ENCODE results near the gene RBMS1. TPM values are rescaled to one million over a fixed set of nuclear protein-coding genes. Genes with fewer than 3 reads are reported as not detected.

Gene RBMS1
- total RNA-seq, 4 donors from 2014 or later = 133 to 180 (median 139) TPM

DNA sequence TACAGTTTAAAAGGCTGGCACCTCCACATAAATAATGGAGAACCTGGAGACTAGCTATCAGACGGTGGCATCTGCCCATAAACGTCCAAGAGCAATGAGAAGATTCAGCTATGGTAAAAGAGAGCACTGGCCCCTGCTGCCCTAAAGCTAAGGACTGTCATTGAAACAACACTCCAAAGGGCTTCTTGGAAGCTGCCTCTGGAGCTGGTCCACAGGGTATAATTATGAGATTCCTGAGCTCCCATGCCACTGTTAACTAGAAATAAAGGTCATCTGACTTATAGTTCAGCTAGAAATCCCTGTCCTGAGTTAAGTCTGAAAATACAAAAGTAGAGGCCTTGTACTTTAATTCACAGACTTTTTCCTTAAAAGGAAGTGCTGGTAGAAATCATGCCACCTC lies 39.9 kb upstream of the RBMS1 start:
- DNase-seq (ENCODE audit: low spot score) (no peak), ATAC-seq (ENCODE audit: low FRiP score) (no peak)
- TF ChIP-seq, protein P1, sequence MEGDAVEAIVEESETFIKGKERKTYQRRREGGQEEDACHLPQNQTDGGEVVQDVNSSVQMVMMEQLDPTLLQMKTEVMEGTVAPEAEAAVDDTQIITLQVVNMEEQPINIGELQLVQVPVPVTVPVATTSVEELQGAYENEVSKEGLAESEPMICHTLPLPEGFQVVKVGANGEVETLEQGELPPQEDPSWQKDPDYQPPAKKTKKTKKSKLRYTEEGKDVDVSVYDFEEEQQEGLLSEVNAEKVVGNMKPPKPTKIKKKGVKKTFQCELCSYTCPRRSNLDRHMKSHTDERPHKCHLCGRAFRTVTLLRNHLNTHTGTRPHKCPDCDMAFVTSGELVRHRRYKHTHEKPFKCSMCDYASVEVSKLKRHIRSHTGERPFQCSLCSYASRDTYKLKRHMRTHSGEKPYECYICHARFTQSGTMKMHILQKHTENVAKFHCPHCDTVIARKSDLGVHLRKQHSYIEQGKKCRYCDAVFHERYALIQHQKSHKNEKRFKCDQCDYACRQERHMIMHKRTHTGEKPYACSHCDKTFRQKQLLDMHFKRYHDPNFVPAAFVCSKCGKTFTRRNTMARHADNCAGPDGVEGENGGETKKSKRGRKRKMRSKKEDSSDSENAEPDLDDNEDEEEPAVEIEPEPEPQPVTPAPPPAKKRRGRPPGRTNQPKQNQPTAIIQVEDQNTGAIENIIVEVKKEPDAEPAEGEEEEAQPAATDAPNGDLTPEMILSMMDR (IDR thresholded peaks at IDR 0.05) = no peak

DNA sequence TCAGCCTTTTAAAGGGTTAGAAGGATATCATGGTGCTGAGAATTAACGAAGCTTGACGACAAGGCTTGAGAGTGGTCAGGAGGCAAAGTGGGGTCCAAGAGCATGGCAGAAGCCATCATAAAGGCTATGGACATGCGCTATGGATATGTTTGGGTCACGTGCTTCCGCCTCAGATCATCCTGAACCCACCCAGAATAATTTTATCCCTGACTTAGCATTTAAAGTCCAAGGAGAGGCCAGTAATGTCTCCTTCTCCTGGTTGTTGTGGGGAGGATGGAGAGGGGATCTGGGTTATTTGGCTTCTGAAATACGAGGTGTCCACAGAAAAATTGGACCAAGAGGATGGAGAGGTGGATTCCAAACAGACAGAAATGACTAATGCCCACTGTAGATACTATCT lies 38.8 kb upstream of the RBMS1 start:
- DNase-seq (ENCODE audit: low spot score) (no peak), ATAC-seq (ENCODE audit: low FRiP score) (no peak)
- TF ChIP-seq, protein P1 (IDR thresholded peaks at IDR 0.05) = no peak

DNA sequence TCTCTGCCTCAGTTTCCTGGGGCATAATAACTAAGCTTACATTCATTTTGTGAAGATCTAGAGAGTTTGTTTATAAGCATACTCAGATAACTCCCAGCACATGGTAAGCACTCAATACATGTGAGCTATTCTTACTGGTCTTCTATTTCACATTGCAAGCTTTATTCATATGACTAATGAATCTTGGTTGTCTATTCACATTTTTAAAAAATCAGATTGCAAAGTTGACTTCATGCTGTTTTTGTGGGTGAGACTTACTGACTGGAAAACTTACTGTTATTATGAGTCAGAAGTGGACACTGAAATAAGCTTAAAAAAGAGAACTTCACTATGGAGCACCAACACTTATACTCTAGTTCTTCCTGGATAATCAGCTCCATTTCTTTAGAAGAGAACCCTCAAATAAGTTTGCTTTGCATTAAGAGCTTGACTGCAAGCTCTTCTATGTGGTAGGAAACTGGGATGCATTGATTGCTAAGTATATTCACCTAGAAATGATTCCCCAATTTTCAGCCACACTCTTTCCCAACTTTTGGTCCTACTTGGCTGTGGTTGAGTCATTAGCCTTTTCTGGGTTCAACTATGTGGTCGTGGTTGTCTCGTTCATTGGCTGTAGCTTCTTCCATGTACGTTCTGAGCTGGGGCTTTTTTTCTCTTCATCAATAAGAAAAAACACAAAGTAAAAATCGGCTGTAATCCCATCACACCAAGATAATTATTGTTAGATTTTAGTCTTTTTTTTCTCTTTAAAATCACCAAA lies 29.5 kb upstream of the RBMS1 start:
- TF ChIP-seq, protein P1 (IDR thresholded peaks at IDR 0.05) = no peak
- DNase-seq (ENCODE audit: low spot score) (no peak), ATAC-seq (ENCODE audit: low FRiP score) (no peak)

DNA sequence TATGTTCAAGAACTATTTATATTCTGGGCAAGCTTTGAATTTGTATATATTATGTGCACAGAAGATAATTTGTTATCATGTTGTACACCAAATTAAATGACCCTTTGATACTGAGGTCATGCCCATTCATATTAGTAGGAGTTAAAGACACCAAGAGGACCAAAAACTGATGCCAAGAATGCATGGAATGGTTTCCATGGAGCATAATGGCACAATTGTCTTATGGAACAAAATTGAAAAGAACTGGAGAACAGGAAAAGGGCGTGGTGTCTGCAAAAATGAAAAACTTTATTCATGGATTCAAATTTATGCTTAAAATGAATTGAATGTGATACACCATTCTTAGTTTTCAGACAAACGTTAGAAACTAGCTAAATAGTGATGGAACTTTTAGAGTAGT lies 24.1 kb upstream of the RBMS1 start:
- TF ChIP-seq, protein P1 (IDR thresholded peaks at IDR 0.05) = no peak
- no peak for DNase-seq (ENCODE audit: low spot score)
- ATAC-seq (ENCODE audit: low FRiP score) = no peak

DNA sequence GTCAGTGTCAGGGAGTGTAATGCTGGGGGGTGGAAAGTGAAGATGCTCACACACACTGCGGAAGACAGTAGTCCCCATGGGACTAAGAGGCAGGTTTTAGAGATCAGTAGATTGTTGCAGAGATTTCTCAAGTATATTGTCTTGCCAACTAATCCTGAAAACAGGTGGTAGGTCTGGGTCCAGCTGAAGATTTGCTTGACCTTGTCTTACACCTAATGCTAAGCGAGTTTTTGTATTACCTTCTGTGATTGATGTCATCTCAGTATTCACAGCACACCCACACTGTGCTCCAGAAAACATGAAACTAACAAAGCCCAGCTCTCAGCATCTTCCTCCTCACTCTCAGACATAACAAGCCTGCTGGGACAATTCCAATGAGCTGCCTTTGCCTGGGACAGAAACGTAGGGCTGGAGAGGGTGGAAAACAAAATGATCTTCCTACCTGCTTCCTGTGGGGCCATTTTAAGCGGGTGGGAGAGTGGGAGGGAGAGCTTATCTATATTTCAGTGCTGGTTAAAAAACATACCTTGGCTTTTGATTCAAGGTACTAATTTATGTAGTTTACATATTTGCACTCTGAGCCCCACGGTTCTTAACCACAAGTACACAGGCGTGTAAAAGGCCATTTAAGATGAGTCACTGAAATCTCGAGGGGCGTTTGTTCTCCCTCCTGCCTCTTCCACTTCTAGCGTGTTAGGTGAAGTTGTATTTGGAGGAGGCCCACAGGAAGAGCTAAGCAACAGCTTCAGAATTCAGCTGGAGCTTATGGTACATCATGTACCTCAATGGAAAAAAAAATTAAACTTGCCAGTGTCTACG lies 23.1 kb upstream of the RBMS1 start:
- TF ChIP-seq, protein P1 (IDR thresholded peaks at IDR 0.05) = no peak
- ATAC-seq (ENCODE audit: low FRiP score) = no peak
- DNase-seq (ENCODE audit: low spot score) = no peak

DNA sequence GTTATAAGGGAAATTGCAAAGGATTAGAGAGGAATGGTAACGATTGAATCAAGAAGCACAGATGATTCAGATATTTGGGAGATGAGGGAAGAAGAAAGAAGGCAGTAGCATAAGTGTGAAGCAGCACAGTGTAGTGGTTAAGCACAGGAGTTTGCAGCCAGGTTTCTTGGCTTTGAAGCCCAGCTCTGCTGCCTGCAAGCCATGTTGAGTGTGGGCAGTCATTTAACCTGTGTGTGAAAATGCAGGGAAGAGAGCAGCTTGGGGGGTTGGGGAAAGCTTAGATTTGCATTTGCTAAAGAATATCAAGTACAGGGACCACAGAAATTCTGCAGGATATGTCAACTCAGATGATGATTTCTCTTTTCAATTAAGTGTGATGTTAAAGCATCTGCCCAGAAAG lies 21.5 kb upstream of the RBMS1 start:
- ATAC-seq (ENCODE audit: low FRiP score) (no peak), DNase-seq (ENCODE audit: low spot score) (no peak)
- TF ChIP-seq, protein P1 (IDR thresholded peaks at IDR 0.05) = no peak

All from omental fat pad (tissue), 4 donors.